Mucosa of descending colon (tissue), 3 donors: Measurements from ENCODE around the gene ELP4. TPM values are rescaled to one million over a fixed set of nuclear protein-coding genes. Genes with fewer than 3 reads are reported as not detected.

ENCODE experiments used
- ATAC-seq: fragments of 200-7000 bp; cut with Tn5 transposase; one replicate; pipeline ENCODE4 v1.9.1; 2020; ENCODE audit warnings: mild to moderate bottlenecking, moderate library complexity
- DNase-seq, 3 donors: peaks; one replicate each; pipeline ENCODE4 v3.0.0-alpha.2; 2020
- H3K36me3 ChIP-seq: fragments of 200-600 bp; one replicate; pipeline ENCODE4 v1.8.0; 2021; ENCODE audit warnings: low read depth, mild to moderate bottlenecking
- H3K4me1 ChIP-seq: fragments of 200-600 bp; one replicate; pipeline ENCODE4 v1.8.0; 2021; ENCODE audit warnings: low read depth, mild to moderate bottlenecking
- H3K4me3 ChIP-seq: fragments of 200-600 bp; one replicate; pipeline ENCODE4 v1.8.0; 2021; ENCODE audit warnings: mild to moderate bottlenecking
- H3K9me3 ChIP-seq: fragments of 200-600 bp; one replicate; pipeline ENCODE4 v1.8.0; 2021; ENCODE audit warnings: mild to moderate bottlenecking
- CTCF ChIP-seq: fragments of 200-600 bp; IDR thresholded peaks from one replicate; pipeline ENCODE4 v1.8.0; 2022; ENCODE audit warnings: antibody characterized with exemption, mild to moderate bottlenecking
- intact Hi-C, 2 donors: fragments of 100-400 bp; cut with DNase I in 1 of 2; cut with micrococcal nuclease in 1 of 2; formaldehyde crosslinking; loops; one replicate each; pipeline versions ENCODE4 v1.11.0 to v1.11.1; 2022; cut with DNase I, micrococcal nuclease
- total RNA-seq, 3 donors: library from RNA; stranded (reverse); fragmentation: NEBNext Ultra II Directional in 2 of 3; extraction: Animal tissue kit (Norgen Biotek cat#: 25700) in 2 of 3; gene quantifications; one replicate each; pipeline versions ENCODE4 v1.2.1 to v1.2.4, GENCODE V29; 2021 to 2023
- donor health status: DM: no; HTN: no; CAD: no; lungs with moderate emphysema.
- donor health status: DM: no; HTN: no; CAD: no.
- donor health status: DM: no; HTN: yes; CAD: no.

The ELP4 gene
- total RNA-seq, 3 donors from 2014 or later = 13.2 to 21.4 (median 18.7) TPM

DNA sequence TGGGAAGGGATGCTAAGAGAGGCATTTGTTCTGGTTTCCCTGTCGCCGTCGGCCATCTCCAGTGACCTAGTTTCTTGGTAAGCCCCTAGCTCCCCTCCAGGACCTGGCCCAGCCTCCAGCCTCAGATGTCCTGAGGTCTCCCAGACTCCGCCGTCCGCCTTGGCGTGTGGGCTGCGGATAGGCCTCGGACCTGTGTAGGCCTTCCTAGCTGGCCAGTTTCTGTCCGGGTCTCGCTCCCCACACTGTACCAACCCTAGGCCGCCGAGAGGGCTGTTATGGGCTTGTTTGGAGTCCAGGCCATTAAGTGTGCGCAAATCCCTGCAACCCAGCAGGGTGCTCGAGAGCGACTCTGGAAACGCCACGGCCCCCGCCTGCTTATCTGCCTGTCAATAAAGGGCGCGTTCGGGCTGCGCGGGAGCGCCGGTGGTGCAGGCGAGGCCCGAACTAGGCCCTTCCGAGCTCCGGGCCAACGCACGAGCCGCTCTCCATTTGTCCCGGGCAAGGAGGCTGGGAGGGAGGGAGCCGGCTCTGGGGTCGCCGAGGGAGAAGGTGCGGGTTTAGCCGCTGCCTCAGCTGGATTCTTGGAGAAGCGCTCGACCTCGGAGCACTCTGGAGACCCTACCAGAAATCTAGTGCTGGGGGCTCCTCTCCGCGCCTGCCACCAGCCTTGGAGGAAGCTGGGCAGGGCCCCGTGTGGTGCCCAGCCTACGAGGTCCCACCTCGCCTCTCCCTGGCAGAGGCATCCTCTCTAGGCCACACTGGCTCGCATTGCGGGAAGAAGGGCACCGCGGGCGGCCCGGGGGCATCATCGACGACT lies 310.3 kb downstream of the ELP4 start:
- intact Hi-C loops = no loop called here
- peaks cover 24% of the 10 kb centered on the region for H3K4me1 ChIP-seq
- no peak for TF ChIP-seq CTCF

DNA sequence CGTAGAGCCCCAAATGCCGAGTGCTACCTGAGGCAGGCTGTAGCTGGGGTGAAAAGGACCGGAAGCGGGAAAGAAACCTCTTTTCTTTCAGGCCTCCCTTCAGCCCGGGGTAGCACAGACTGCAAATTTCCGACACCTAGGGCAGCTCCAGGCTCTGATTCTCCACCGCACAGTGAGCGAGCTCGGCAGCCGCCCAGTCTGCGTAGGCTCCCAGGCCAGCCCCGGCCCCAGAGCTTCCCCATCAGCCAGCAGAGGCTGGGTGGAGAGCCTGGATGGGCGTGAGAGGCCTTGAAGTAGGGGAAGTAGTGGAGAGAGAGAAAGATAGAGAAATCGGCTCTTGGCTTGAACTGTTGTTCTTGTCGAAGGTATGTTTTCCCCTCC lies 310.9 kb downstream of the ELP4 start:
- ATAC-seq = no peak
- DNase-seq = no peak
- no peaks in the 10 kb centered on the region for H3K36me3 ChIP-seq
- H3K4me3 ChIP-seq = no peak overlapping the region
- intact Hi-C loops = no loop called here
- H3K9me3 ChIP-seq = no peaks in the 10 kb centered on the region
- H3K4me1 ChIP-seq = peaks cover 24% of the 10 kb centered on the region
- no peak for TF ChIP-seq CTCF

More for the DNA sequence above, 310.3 kb downstream of the ELP4 start:
- Histone ChIP-seq H3K4me3 (no peak overlapping the region), H3K36me3 (no peaks in the 10 kb centered on the region), H3K9me3 (no peaks in the 10 kb centered on the region)
- DNase-seq = no peak
- no peak for ATAC-seq

DNA sequence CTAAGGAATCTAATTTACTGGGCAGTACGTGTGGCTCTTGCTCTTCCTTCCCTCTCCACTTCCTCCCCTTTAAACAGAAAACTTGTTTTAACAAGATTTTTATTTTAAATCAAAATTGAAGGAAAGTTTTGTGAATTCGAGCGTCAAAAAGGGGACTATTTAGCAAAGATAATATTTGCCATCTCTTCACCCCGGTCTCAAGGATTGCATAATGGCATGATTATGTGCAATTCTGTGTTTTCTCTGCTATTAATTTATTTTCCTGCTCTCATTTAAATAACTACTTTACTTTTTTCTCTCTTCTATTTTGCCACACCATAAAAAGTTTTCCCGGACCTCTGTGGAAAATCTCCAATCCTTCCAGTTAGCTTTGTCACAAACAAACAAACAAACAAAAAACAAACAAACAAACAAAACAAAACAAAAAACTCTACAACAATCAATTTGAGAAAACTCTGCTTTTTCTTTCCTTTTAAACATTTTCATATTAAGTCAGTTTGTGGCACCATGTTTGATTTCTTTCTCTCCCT lies 311.7 kb downstream of the ELP4 start:
- H3K9me3 ChIP-seq = no peaks in the 10 kb centered on the region
- no peaks in the 10 kb centered on the region for H3K36me3 ChIP-seq
- no peak overlapping the region for H3K4me3 ChIP-seq
- peaks cover 17% of the 10 kb centered on the region for H3K4me1 ChIP-seq
- ATAC-seq (no peak), DNase-seq (no peak)
- no peak for TF ChIP-seq CTCF
- intact Hi-C loops = no loop called here

- TF ChIP-seq CTCF = no peak
- Histone ChIP-seq H3K9me3 (no peaks in the 10 kb centered on the region), H3K36me3 (no peaks in the 10 kb centered on the region), H3K4me1 (peaks cover 14% of the 10 kb centered on the region), H3K4me3 (no peak overlapping the region)
- DNase-seq = no peak
- intact Hi-C loops = no loop called here
- no peak for ATAC-seq
Measured at GRCh38 chr11:31821766-31822165, 312.2 kb downstream of the ELP4 start.

DNA sequence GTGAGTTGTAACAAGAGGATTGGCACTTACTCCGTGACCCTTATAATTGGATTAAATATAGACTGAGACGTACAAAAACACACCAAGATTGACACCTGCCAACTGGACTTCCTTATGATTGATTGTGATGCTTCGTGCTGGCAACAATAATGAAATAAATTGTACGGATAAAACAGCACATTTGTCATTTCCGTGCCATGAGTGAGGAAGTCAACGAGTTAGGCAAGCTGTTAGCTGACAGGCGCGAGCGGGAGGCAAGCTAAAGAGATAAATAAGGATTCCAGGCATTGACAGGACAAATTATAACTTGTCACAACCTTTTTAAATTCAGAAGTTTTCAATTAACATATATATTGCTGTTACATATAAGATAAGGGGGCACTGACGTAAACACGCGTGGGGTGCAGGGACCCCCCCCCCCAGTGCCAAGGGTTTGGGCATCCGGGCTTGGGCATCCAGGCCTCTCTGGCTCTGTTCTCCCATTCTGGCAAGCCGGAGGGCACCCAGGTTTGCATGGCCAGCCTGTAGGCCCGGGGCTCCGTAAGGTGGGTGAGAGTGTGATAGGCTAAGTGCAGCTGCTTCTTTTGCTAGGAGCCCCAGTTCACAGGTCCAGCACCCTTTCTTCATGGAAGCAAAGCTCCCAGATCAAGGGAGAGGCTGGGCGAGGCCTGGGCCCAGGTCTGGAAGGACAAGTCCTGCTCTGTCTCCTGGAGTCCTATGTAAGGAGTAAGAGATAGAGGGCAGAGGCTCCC lies 312.8 kb downstream of the ELP4 start:
- DNase-seq (no peak), ATAC-seq (no peak)

More for the DNA sequence above, 312.8 kb downstream of the ELP4 start:
- intact Hi-C loops = no loop called here
- Histone ChIP-seq H3K9me3 (no peaks in the 10 kb centered on the region), H3K4me1 (peaks cover 8% of the 10 kb centered on the region), H3K36me3 (no peaks in the 10 kb centered on the region), H3K4me3 (no peak overlapping the region)
- TF ChIP-seq CTCF = no peak
